IMR-90 (cell line): ENCODE data around the gene IRGQ. TPM values are rescaled to one million over a fixed set of nuclear protein-coding genes. Genes with fewer than 3 reads are reported as not detected.
"Not testable (repeated sequence)": the region's sequence is repeated elsewhere in the genome, so short reads cannot be mapped to it uniquely, and the experiment has no call there.

Experiments used
- ATAC-seq: fragments of 200-7000 bp; cut with Tn5 transposase; 2 replicates; pipeline ENCODE4 v1.9.1; 2020; ENCODE audit warnings: low read depth, mild to moderate bottlenecking, moderate library complexity
- BruUV-seq: library from RNA; stranded (reverse); fragments of 400-500 nt; replicated peaks from 2 replicates; lab custom pipeline; 2021; lab: Mats Ljungman, UMichigan
- CTCF ChIA-PET: fragments of 300-600 bp; formaldehyde crosslinking; extraction: SDS; loops from one replicate; lab custom pipeline; 2021; ENCODE audit warnings: antibody characterized with exemption; lab: Yijun Ruan, JAX
- POLR2A ChIA-PET: fragments of 300-600 bp; sonication (Branson Sonifier 250); formaldehyde crosslinking; loops from one replicate; lab custom pipeline; 2022; ENCODE audit warnings: antibody characterized with exemption; ENCODE audit not compliant: unreplicated experiment; lab: Charles Lee
- DNase-seq: peaks from one replicate; pipeline ENCODE4 v3.0.0; 2013
- H2AFZ ChIP-seq: replicated peaks from 2 replicates; pipeline ENCODE3; 2013; ENCODE audit warnings: low read length, mild to moderate bottlenecking; ENCODE audit not compliant: poor library complexity
- H2AK5ac ChIP-seq: 2 replicates; pipeline ENCODE4 v1.6.1; 2013; ENCODE audit warnings: low read depth, low read length, inconsistent platforms
- H2AK9ac ChIP-seq: replicated peaks from 2 replicates; pipeline ENCODE3; 2013; ENCODE audit warnings: mild to moderate bottlenecking, low read depth, low read length, moderate library complexity; ENCODE audit not compliant: poor library complexity
- H2BK120ac ChIP-seq: 2 replicates; pipeline ENCODE4 v1.6.1; 2013; ENCODE audit warnings: low read depth, low read length, inconsistent platforms
- H2BK15ac ChIP-seq: 3 replicates; pipeline ENCODE4 v1.6.1; 2013; ENCODE audit warnings: low read depth, low read length, inconsistent platforms
- H2BK20ac ChIP-seq: 2 replicates; pipeline ENCODE4 v1.6.1; 2013; ENCODE audit warnings: low read depth, mild to moderate bottlenecking, inconsistent platforms, low read length, moderate library complexity
- H2BK5ac ChIP-seq: 2 replicates; pipeline ENCODE4 v1.6.1; 2013; ENCODE audit warnings: mild to moderate bottlenecking, low read depth, low read length, inconsistent platforms; ENCODE audit not compliant: poor library complexity, severe bottlenecking
- H3K14ac ChIP-seq: replicated peaks from 2 replicates; pipeline ENCODE4 v1.6.1; 2013; ENCODE audit warnings: low read depth, low read length, inconsistent platforms
- H3K18ac ChIP-seq: 2 replicates; pipeline ENCODE4 v1.6.1; 2013; ENCODE audit warnings: low read depth, low read length, control low read depth
- H3K23ac ChIP-seq: 2 replicates; pipeline ENCODE4 v1.6.1; 2013; ENCODE audit warnings: low read depth, low read length, inconsistent platforms
- H3K27ac ChIP-seq: 2 replicates; pipeline ENCODE4 v1.5.1; 2013; ENCODE audit warnings: mild to moderate bottlenecking, control low read depth, low read length; ENCODE audit not compliant: insufficient read depth
- H3K27me3 ChIP-seq: 2 replicates; pipeline ENCODE4 v1.6.1; 2013; ENCODE audit warnings: low read length; ENCODE audit not compliant: control insufficient read depth, insufficient read depth
- H3K36me3 ChIP-seq: 2 replicates; pipeline ENCODE4 v1.6.1; 2013; ENCODE audit warnings: low read length, mixed read lengths; ENCODE audit not compliant: control insufficient read depth, insufficient read depth
- H3K4ac ChIP-seq: 2 replicates; pipeline ENCODE4 v1.6.1; 2013; ENCODE audit warnings: low read depth, low read length, inconsistent platforms
- H3K4me1 ChIP-seq: 2 replicates; pipeline ENCODE4 v1.6.1; 2013; ENCODE audit warnings: low read length, mixed read lengths; ENCODE audit not compliant: control insufficient read depth, insufficient read depth
- H3K4me2 ChIP-seq: 2 replicates; pipeline ENCODE4 v1.6.1; 2013; ENCODE audit warnings: low read depth, mild to moderate bottlenecking, control low read depth, low read length, moderate library complexity
- H3K4me3 ChIP-seq: 2 replicates; pipeline ENCODE4 v1.5.1; 2013; ENCODE audit warnings: low read depth, mild to moderate bottlenecking, control low read depth, low read length, moderate library complexity; ENCODE audit not compliant: insufficient read depth
- H3K56ac ChIP-seq: 2 replicates; pipeline ENCODE4 v1.6.1; 2013; ENCODE audit warnings: low read length, inconsistent platforms; ENCODE audit not compliant: insufficient read depth; ENCODE audit errors: extremely low read depth
- H3K79me1 ChIP-seq, 2 experiments: 2 replicates each; pipeline ENCODE4 v1.6.1; 2013; ENCODE audit warnings: low read length in 2 of 2, inconsistent platforms in 1 of 2, low read depth in 1 of 2
- H3K9ac ChIP-seq: 2 replicates; pipeline ENCODE4 v1.6.1; 2013; ENCODE audit warnings: low read depth, low read length, control low read depth
- H3K9me1 ChIP-seq: 2 replicates; pipeline ENCODE4 v1.6.1; 2013; ENCODE audit warnings: low read length, inconsistent platforms; ENCODE audit not compliant: insufficient read depth
- H3K9me3 ChIP-seq: 2 replicates; pipeline ENCODE4 v1.6.1; 2013; ENCODE audit warnings: low read length; ENCODE audit not compliant: control insufficient read depth, insufficient read depth
- H4K20me1 ChIP-seq: 2 replicates; pipeline ENCODE4 v1.6.1; 2013; ENCODE audit warnings: low read length, inconsistent platforms; ENCODE audit not compliant: insufficient read depth
- H4K5ac ChIP-seq: 2 replicates; pipeline ENCODE4 v1.6.1; 2013; ENCODE audit warnings: mild to moderate bottlenecking, low read depth, low read length, control low read depth
- H4K8ac ChIP-seq, 2 experiments: 2 replicates each; pipeline ENCODE4 v1.6.1; 2013; ENCODE audit warnings: low read depth in 2 of 2, low read length in 2 of 2, control low read depth in 1 of 2, inconsistent platforms in 1 of 2
- H4K91ac ChIP-seq: 2 replicates; pipeline ENCODE4 v1.6.1; 2013; ENCODE audit warnings: low read depth, low read length, inconsistent platforms; ENCODE audit not compliant: insufficient read depth
- WGBS, 2 experiments: methylation state at CpG; one replicate each; pipeline versions ENCODE4 v1.1.5 to v1.1.7; 2013; ENCODE audit warnings: missing lambda C conversion rate in 2 of 2; ENCODE audit not compliant: insufficient read length in 1 of 2; ENCODE audit errors: extremely low coverage in 2 of 2; 5-methylcytosine and 5-hydroxymethylcytosine counted together
- dilution Hi-C: fragments of 300-500 bp; cut with HindIII; formaldehyde crosslinking; loops from one replicate; pipeline ENCODE4 v1.14.3; 2018; ENCODE audit warnings: low sequenced_read_pairs; ENCODE audit not compliant: unreplicated experiment
- in situ Hi-C: fragments of 300-500 bp; cut with MboI; formaldehyde crosslinking; loops from 3 replicates; pipeline ENCODE4 v1.14.3; 2019; ENCODE audit warnings: low sequenced_read_pairs, inconsistent platforms, mixed read lengths
- intact Hi-C: fragments of 100-400 bp; cut with micrococcal nuclease; formaldehyde crosslinking; loops from 2 replicates; pipeline ENCODE4 v1.10.0; 2022
- polyA plus RNA-seq, 3 experiments: library from polyadenylated mRNA; depleted of rRNA; stranded (reverse); fragments of >200 nt; gene quantifications; 2 replicates each; pipeline ENCODE4 v1.2.3, GENCODE V29; 2012; ENCODE audit warnings: low replicate concordance in 1 of 3
- total RNA-seq: library from RNA; depleted of rRNA; stranded (reverse); fragments of >200 nt; gene quantifications from 2 replicates; pipeline ENCODE4 v1.2.3, GENCODE V29; 2012

Gene IRGQ
- total and polyA plus RNA-seq, 2 of the 4 experiments (the other 2 are of a cell fraction) = 9.0 to 9.9 TPM

- H3K36me3 ChIP-seq = peaks cover 42% of the 10 kb centered on the region
- CTCF ChIA-PET = not testable (repeated sequence)
Observed at GRCh38 chr19:43547926-43548325, 48.0 kb downstream of the IRGQ start.

More at GRCh38 chr19:43547926-43548325, 48.0 kb downstream of the IRGQ start:
- H3K18ac ChIP-seq, dilution Hi-C loops, H2AK9ac ChIP-seq, H3K27me3 ChIP-seq, H3K56ac ChIP-seq, H3K9ac ChIP-seq, H4K5ac ChIP-seq, H3K79me1 ChIP-seq, H4K8ac ChIP-seq, H3K9me3 ChIP-seq, H4K20me1 ChIP-seq, H4K91ac ChIP-seq, H2BK5ac ChIP-seq, H3K27ac ChIP-seq, H3K4me1 ChIP-seq, H3K9me1 ChIP-seq, DNase-seq, H2AK5ac ChIP-seq, H2BK15ac ChIP-seq, H3K14ac ChIP-seq, H2BK120ac ChIP-seq, BruUV-seq, POLR2A ChIA-PET, in situ Hi-C loops, ATAC-seq, H3K4me3 ChIP-seq, H3K4me2 ChIP-seq, H2BK20ac ChIP-seq, H3K4ac ChIP-seq, intact Hi-C loops, H2AFZ ChIP-seq, H3K23ac ChIP-seq: not testable (repeated sequence)
- no CpG with 5 or more reads among the region's 24 CpGs for whole genome bisulfite sequencing, 2 experiments
